GM13976 (cell line): ENCODE data around the gene TTYH1.

Experiments
- DNase-seq: peaks from one replicate; pipeline ENCODE4 v3.0.0; 2012; ENCODE audit warnings: low spot score
- in situ Hi-C: fragments of 300-500 bp; cut with MboI; formaldehyde crosslinking; loops from one replicate; pipeline ENCODE4 v1.12.0; 2022; ENCODE audit warnings: low sequenced_read_pairs, mixed read lengths, inconsistent platforms; ENCODE audit not compliant: unreplicated experiment
- TF ChIP-seq, protein P1 (sequence below): IDR thresholded peaks from 2 replicates; pipeline ENCODE4 v1.5.1; 2012; ENCODE audit warnings: borderline replicate concordance, mild to moderate bottlenecking; ENCODE audit not compliant: insufficient read depth; ENCODE audit errors: extremely low read depth, missing control alignments, control extremely low read depth

Gene TTYH1

GRCh38 chr19:54414156-54414555 lies 1.1 kb upstream of the TTYH1 start:
- TF ChIP-seq, protein P1, sequence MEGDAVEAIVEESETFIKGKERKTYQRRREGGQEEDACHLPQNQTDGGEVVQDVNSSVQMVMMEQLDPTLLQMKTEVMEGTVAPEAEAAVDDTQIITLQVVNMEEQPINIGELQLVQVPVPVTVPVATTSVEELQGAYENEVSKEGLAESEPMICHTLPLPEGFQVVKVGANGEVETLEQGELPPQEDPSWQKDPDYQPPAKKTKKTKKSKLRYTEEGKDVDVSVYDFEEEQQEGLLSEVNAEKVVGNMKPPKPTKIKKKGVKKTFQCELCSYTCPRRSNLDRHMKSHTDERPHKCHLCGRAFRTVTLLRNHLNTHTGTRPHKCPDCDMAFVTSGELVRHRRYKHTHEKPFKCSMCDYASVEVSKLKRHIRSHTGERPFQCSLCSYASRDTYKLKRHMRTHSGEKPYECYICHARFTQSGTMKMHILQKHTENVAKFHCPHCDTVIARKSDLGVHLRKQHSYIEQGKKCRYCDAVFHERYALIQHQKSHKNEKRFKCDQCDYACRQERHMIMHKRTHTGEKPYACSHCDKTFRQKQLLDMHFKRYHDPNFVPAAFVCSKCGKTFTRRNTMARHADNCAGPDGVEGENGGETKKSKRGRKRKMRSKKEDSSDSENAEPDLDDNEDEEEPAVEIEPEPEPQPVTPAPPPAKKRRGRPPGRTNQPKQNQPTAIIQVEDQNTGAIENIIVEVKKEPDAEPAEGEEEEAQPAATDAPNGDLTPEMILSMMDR, result no peak
- in situ Hi-C loops, result no loop called here
- no peak for DNase-seq

GRCh38 chr19:54415901-54416673 lies 823 bp downstream of the TTYH1 start:
- TF ChIP-seq, protein P1, result no peak
- in situ Hi-C loops, result no loop called here
- DNase-seq, result no peak

- DNase-seq, result no peak
- TF ChIP-seq, protein P1, result no peak
- in situ Hi-C loops, result no loop called here
These were observed 1.6 kb downstream of the TTYH1 start for GRCh38 chr19:54416695-54417491.

- TF ChIP-seq, protein P1, result no peak
- in situ Hi-C loops, result no loop called here
- DNase-seq, result peak; percentile 75
These were observed 3.0 kb downstream of the TTYH1 start for GRCh38 chr19:54418030-54418929.

GRCh38 chr19:54418930-54419800 lies 3.9 kb downstream of the TTYH1 start:
- in situ Hi-C loops, result no loop called here
- no peak for DNase-seq
- TF ChIP-seq, protein P1, result no peak

GRCh38 chr19:54420068-54420382 lies 4.8 kb downstream of the TTYH1 start:
- in situ Hi-C loops, result no loop called here
- no peak for DNase-seq
- TF ChIP-seq, protein P1, result no peak
